BE2C (cell line): Measurements from ENCODE around the gene SCARB1.

Source experiments
- DNase-seq: peaks from one replicate; pipeline ENCODE4 v3.0.0-alpha.2; 2020
- H3K27me3 ChIP-seq: fragments of 250-450 bp; sonication (Bioruptor Pico); 2 replicates; pipeline ENCODE4 v1.5.1; 2020; ENCODE audit warnings: mild to moderate bottlenecking
- H3K36me3 ChIP-seq: fragments of 250-450 bp; sonication (Bioruptor Pico); 2 replicates; pipeline ENCODE4 v1.5.1; 2020; ENCODE audit warnings: mild to moderate bottlenecking
- H3K4me1 ChIP-seq: fragments of 250-450 bp; sonication (Bioruptor Pico); 2 replicates; pipeline ENCODE4 v1.5.1; 2020
- H3K4me3 ChIP-seq: 2 replicates; pipeline ENCODE4 v1.5.1; 2011; ENCODE audit warnings: low read depth, low read length
- H3K9me3 ChIP-seq: fragments of 250-450 bp; sonication (Bioruptor Pico); 2 replicates; pipeline ENCODE4 v1.5.1; 2020
- TF ChIP-seq, protein P1 (sequence below): IDR thresholded peaks from 2 replicates; pipeline ENCODE4 v1.5.1; 2012; ENCODE audit warnings: mild to moderate bottlenecking, low read depth, low read length

SCARB1 gene

DNA sequence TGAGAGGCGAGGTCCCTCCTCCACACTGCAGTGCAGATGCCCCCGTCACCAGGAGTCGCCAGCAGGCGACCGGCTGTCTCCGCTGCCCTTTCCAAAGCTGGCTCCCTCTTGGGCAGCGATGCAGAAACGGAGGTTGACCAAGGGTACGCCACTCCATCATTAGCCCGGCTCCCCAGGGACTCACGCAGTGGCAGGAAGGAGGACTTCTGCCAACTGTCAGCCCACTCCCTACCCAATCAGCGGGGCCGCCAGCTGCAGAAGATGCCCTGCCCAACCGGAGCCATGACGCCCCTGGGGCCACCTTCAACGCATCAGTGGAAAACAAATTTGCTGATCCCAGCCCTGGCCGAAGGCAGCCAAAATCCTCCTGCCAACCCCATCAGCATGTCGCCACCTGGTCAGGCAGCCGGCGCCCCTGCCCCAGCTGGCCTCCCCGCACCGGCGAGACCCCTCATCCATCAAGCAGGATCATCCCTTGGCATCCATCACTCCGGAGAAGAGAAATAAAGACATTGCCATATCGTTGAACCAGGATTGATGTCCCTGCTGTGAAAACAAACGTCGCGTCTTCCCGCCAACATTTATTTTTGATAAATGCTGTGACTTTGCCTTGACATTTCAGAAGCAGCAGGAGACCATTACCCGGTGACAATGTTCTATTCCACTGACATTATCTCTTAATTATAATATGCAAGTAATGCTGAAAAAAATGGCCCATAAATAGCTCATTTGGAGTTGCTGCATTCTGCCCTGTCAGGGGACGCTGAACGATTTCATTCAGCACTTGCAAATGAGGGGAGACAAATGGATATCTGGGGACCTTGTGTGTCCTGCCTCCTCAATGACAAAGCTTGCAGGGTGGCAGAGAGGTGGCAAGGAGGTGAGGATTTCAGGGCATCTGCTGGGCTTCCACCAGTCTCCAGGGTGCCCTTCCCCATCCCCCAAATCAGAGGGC is 105.1 kb downstream of the SCARB1 start:
- Histone ChIP-seq H3K9me3 (peaks cover 7% of the 10 kb centered on the region), H3K4me3 (peak overlapping the region; percentile 45), H3K36me3 (no peaks in the 10 kb centered on the region), H3K4me1 (peaks cover 7% of the 10 kb centered on the region), H3K27me3 (no peaks in the 10 kb centered on the region)
- DNase-seq: peak; percentile 93
- TF ChIP-seq, protein P1, sequence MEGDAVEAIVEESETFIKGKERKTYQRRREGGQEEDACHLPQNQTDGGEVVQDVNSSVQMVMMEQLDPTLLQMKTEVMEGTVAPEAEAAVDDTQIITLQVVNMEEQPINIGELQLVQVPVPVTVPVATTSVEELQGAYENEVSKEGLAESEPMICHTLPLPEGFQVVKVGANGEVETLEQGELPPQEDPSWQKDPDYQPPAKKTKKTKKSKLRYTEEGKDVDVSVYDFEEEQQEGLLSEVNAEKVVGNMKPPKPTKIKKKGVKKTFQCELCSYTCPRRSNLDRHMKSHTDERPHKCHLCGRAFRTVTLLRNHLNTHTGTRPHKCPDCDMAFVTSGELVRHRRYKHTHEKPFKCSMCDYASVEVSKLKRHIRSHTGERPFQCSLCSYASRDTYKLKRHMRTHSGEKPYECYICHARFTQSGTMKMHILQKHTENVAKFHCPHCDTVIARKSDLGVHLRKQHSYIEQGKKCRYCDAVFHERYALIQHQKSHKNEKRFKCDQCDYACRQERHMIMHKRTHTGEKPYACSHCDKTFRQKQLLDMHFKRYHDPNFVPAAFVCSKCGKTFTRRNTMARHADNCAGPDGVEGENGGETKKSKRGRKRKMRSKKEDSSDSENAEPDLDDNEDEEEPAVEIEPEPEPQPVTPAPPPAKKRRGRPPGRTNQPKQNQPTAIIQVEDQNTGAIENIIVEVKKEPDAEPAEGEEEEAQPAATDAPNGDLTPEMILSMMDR: peak; percentile 29; the same call in 1 of the 2 replicates

DNA sequence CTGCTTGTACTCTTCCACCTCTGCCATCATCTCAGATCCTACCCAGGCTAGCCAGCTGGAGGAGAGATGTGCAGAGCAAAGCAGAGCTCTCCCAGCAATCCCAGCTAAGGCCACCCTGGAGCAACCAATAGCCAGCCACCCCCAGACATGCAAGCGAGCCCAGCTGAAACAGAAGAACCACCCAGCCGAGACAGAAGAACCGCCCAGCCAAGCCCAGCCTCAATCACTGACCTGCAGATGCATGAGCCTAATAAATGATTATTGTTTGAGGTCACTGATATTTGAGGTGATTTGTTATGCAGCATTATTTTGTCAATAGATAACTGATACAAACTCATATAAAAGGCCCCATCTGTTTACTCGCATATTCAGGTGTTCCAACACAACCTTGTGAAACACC is 106.3 kb downstream of the SCARB1 start:
- no peaks in the 10 kb centered on the region for H3K27me3 ChIP-seq
- no peak for DNase-seq
- H3K4me1 ChIP-seq: peaks cover 7% of the 10 kb centered on the region
- TF ChIP-seq, protein P1: no peak
- no peaks in the 10 kb centered on the region for H3K36me3 ChIP-seq
- H3K9me3 ChIP-seq: peaks cover 11% of the 10 kb centered on the region
- H3K4me3 ChIP-seq: no peak overlapping the region

DNA sequence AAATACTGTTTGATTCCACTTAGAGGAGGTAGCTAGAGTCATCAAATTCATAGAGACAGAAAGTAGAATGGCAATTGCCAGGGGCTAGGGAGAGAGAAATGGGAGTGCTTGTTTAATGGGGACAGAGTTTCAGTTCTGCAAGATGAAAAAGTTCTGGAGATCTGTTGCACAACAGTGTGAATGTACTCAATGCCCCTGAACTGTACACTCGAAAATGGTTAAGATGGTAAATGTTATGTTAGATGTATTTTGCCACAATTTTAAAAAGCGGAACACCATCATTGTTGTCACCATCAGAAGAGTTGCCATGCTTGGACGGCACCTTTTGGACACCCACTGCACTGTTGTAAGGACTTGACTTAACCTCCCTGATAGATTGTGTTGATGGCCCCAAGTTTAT is 106.9 kb downstream of the SCARB1 start:
- H3K4me3 ChIP-seq: no peak overlapping the region
- DNase-seq: no peak
- peaks cover 11% of the 10 kb centered on the region for H3K9me3 ChIP-seq
- H3K36me3 ChIP-seq: no peaks in the 10 kb centered on the region
- peaks cover 7% of the 10 kb centered on the region for H3K4me1 ChIP-seq
- no peaks in the 10 kb centered on the region for H3K27me3 ChIP-seq
- TF ChIP-seq, protein P1: no peak

DNA sequence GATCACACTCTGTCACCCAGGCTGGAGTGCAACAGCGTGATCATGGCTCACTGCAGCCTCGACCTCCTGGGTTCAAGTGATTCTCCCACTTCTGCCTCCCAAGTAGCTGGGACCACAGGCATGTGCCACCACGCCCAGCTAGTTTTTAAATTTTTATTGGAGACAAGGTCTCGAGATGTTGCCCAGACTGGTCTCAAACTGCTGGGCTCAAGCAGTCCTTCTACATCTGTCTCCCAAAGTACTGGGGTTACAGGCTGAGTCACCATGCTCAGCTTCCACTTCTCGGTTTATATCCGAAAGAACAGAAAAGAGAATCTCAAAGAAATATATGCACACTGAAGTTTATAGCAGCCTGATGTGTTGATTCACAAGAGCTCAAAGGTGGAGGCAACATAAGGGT is 107.5 kb downstream of the SCARB1 start:
- DNase-seq: no peak
- peaks cover 11% of the 10 kb centered on the region for H3K9me3 ChIP-seq
- H3K27me3 ChIP-seq: no peaks in the 10 kb centered on the region
- peaks cover 7% of the 10 kb centered on the region for H3K4me1 ChIP-seq
- TF ChIP-seq, protein P1: no peak
- H3K4me3 ChIP-seq: no peak overlapping the region
- H3K36me3 ChIP-seq: no peaks in the 10 kb centered on the region

DNA sequence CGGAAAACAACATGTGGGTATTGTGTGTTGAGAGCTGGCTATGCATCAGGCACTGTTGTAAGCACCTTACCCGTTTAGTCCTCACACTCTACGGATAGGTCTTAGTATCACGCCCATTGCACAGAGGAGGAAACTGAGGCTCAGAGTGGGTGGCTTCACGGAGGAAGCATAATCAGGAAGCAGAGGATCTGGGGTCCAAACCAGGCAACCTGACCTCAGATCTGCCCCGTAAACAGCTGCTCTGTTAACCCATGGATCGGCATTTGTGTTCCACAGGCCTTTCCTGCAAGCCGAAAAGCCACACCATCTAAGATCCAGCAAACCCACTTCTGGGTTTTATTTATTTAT is 107.9 kb downstream of the SCARB1 start:
- Histone ChIP-seq H3K36me3 (no peaks in the 10 kb centered on the region), H3K9me3 (peaks cover 11% of the 10 kb centered on the region), H3K4me1 (peaks cover 7% of the 10 kb centered on the region), H3K27me3 (no peaks in the 10 kb centered on the region), H3K4me3 (no peak overlapping the region)
- no peak for DNase-seq
- TF ChIP-seq, protein P1: no peak
